Endothelial cell of umbilical vein (primary cell): Measurements from ENCODE around the gene ITGA1. TPM values are rescaled to one million over a fixed set of nuclear protein-coding genes. Genes with fewer than 3 reads are reported as not detected.

Experiments
- BruUV-seq: library from RNA; stranded (reverse); fragments of 400-500 nt; replicated peaks from 2 replicates; lab custom pipeline; 2021; lab: Mats Ljungman, UMichigan
- CTCF ChIA-PET: fragments of 300-600, 350-600 bp; sonication (Branson Sonifier 250); formaldehyde crosslinking; loops from one replicate; lab custom pipeline; 2021; ENCODE audit warnings: antibody characterized with exemption, inconsistent platforms; lab: Charles Lee
- POLR2A ChIA-PET: fragments of 300-600, 350-600 bp; sonication (Branson Sonifier 250); formaldehyde crosslinking; loops from one replicate; lab custom pipeline; 2021; ENCODE audit warnings: antibody characterized with exemption, inconsistent platforms; lab: Charles Lee
- DNase-seq: peaks from one replicate; pipeline ENCODE4 v3.0.0-alpha.2; 2011; ENCODE audit warnings: low read depth, low spot score
- FAIRE-seq: peaks from 2 replicates; lab custom pipeline; 2011; peaks lifted over from hg19 to GRCh38; lab: Jason Lieb, UNC
- H2AFZ ChIP-seq: 2 replicates; pipeline ENCODE4 v1.6.0; 2012; ENCODE audit warnings: low read depth, low read length, control low read depth, inconsistent platforms
- H3K27ac ChIP-seq: 2 replicates; pipeline ENCODE4 v1.5.1; 2011; ENCODE audit warnings: low read depth, mild to moderate bottlenecking, control low read depth, low read length, moderate library complexity; ENCODE audit not compliant: insufficient read depth
- H3K27me3 ChIP-seq, 2 experiments: 2 replicates each; pipeline versions ENCODE4 v1.6.0 to v1.6.1; 2011; ENCODE audit warnings: low read length in 2 of 2, mixed read lengths in 1 of 2; ENCODE audit not compliant: control insufficient read depth in 2 of 2, insufficient read depth in 2 of 2
- H3K36me3 ChIP-seq, 2 experiments: 2 replicates in 1 of 2; 3 replicates in 1 of 2; pipeline ENCODE4 v1.5.1; 2011; ENCODE audit warnings: low read length in 2 of 2, mild to moderate bottlenecking in 1 of 2, moderate library complexity in 1 of 2; ENCODE audit not compliant: control insufficient read depth in 2 of 2, insufficient read depth in 2 of 2; ENCODE audit errors: extremely low read depth in 1 of 2
- H3K4me1 ChIP-seq: 3 replicates; pipeline ENCODE4 v1.5.1; 2011; ENCODE audit warnings: mild to moderate bottlenecking, low read length; ENCODE audit not compliant: control insufficient read depth, insufficient read depth; ENCODE audit errors: extremely low read depth
- H3K4me2 ChIP-seq: 2 replicates; pipeline ENCODE4 v1.6.1; 2011; ENCODE audit warnings: low read length, control low read depth, mixed read lengths; ENCODE audit not compliant: insufficient read depth
- H3K4me3 ChIP-seq, 3 experiments: fragments of 200-600 bp in 1 of 3; sonication (generic), shearing (Covaris generic) in 1 of 3; replicated peaks in 1 of 3; 2 replicates each; pipeline ENCODE4 v1.5.1; 2011 to 2016; ENCODE audit warnings: control low read depth in 3 of 3, low read length in 3 of 3, mild to moderate bottlenecking in 2 of 3, inconsistent platforms in 1 of 3, low read depth in 1 of 3, moderate library complexity in 1 of 3; ENCODE audit not compliant: insufficient read depth in 1 of 3
- H3K79me2 ChIP-seq: 2 replicates; pipeline ENCODE4 v1.6.0; 2012; ENCODE audit warnings: low read length, inconsistent platforms; ENCODE audit not compliant: control insufficient read depth, insufficient read depth
- H3K9ac ChIP-seq: replicated peaks from 2 replicates; pipeline ENCODE3; 2011; ENCODE audit warnings: low read length, control low read depth; ENCODE audit not compliant: insufficient read depth; ENCODE audit errors: extremely low read depth
- H3K9me1 ChIP-seq: replicated peaks from 3 replicates; pipeline ENCODE4 v1.6.0; 2011; ENCODE audit warnings: mild to moderate bottlenecking, low read length; ENCODE audit not compliant: control insufficient read depth, insufficient read depth; ENCODE audit errors: extremely low read depth
- H3K9me3 ChIP-seq: replicated peaks from 2 replicates; pipeline ENCODE4 v1.5.1; 2012; ENCODE audit warnings: low read length, inconsistent platforms; ENCODE audit not compliant: control insufficient read depth, insufficient read depth
- H4K20me1 ChIP-seq: replicated peaks from 2 replicates; pipeline ENCODE3; 2011; ENCODE audit warnings: mild to moderate bottlenecking, low read length; ENCODE audit not compliant: control insufficient read depth, insufficient read depth; ENCODE audit errors: extremely low read depth
- EZH2 ChIP-seq: IDR thresholded peaks from 2 replicates; pipeline ENCODE4 v1.6.1; 2012; ENCODE audit warnings: borderline replicate concordance, low read depth, mild to moderate bottlenecking, moderate library complexity, low read length, inconsistent platforms; ENCODE audit not compliant: severe bottlenecking
- GATA2 ChIP-seq: IDR thresholded peaks from 2 replicates; pipeline ENCODE4 v1.7.0; 2011; ENCODE audit warnings: low read depth, mild to moderate bottlenecking, moderate library complexity, mixed read lengths, low read length; ENCODE audit not compliant: insufficient read length, insufficient read depth
- JUN ChIP-seq: IDR thresholded peaks from 2 replicates; pipeline ENCODE4 v1.6.1; 2011; ENCODE audit warnings: borderline replicate concordance, low read depth; ENCODE audit not compliant: insufficient read length, insufficient read depth
- MAX ChIP-seq: IDR thresholded peaks from 2 replicates; pipeline ENCODE4 v1.6.1; 2011; ENCODE audit not compliant: insufficient read depth, insufficient read length
- MYC ChIP-seq: IDR thresholded peaks from one replicate; pipeline ENCODE4 v1.6.1; 2011; ENCODE audit warnings: mild to moderate bottlenecking, low read depth, low read length
- POLR2A ChIP-seq: IDR thresholded peaks from 2 replicates; pipeline ENCODE4 v1.6.1; 2012; ENCODE audit warnings: low read depth, mild to moderate bottlenecking, control low read depth, low read length
- POLR2AphosphoS5 ChIP-seq: IDR thresholded peaks from 2 replicates; pipeline ENCODE4 v1.6.1; 2012; ENCODE audit warnings: low read depth, mild to moderate bottlenecking, control low read depth, low read length, moderate library complexity; ENCODE audit not compliant: insufficient read depth
- dilution Hi-C: fragments of 300-500 bp; cut with MboI; formaldehyde crosslinking; loops from one replicate; pipeline ENCODE4 v1.15.0; 2019; ENCODE audit warnings: low sequenced_read_pairs; ENCODE audit not compliant: extremely low pct_ligation_motif_present
- intact Hi-C: fragments of 100-400 bp; cut with micrococcal nuclease; formaldehyde crosslinking; loops from one replicate; pipeline ENCODE4 v1.10.0; 2022
- polyA plus RNA-seq, 4 experiments: library from polyadenylated mRNA; depleted of rRNA in 3 of 4; stranded (reverse) in 3 of 4; unstranded in 1 of 4; fragments of >200 nt; gene quantifications; 2 replicates each; pipeline versions ENCODE4 v1.2.1 to v1.2.3, GENCODE V29; 2011 to 2012; ENCODE audit warnings: missing spikeins in 1 of 4
- total RNA-seq: library from RNA; stranded (reverse); gene quantifications from 2 replicates; pipeline ENCODE4 v1.2.3, GENCODE V29; 2021

Gene ITGA1
- total and polyA plus RNA-seq, 2 donors (not counting 3 experiments of a cell fraction or from before 2014, with no cell fraction given), result 0.65 to 1.9 TPM

- dilution Hi-C loops (no loop called here), intact Hi-C loops (no loop called here)
- no peaks in the 10 kb centered on the region for H3K9me1 ChIP-seq
- H3K4me3 ChIP-seq, result no peak overlapping the region
- POLR2A ChIA-PET, result no interaction called here
- no peak overlapping the region for H3K9ac ChIP-seq
- H2AFZ ChIP-seq, result no peak overlapping the region
- FAIRE-seq (no peak), DNase-seq (no peak)
- CTCF ChIA-PET, result no interaction called here
- H3K27ac ChIP-seq, result no peak overlapping the region
- H3K9me3 ChIP-seq, result no peaks in the 10 kb centered on the region
- no peak for TF ChIP-seq JUN
- TF ChIP-seq MAX, result no peak
- TF ChIP-seq GATA2, result no peak
- TF ChIP-seq EZH2, result no peak
- TF ChIP-seq MYC, result no peak
- no peak for TF ChIP-seq POLR2AphosphoS5
- TF ChIP-seq POLR2A, result no peak
- no peak overlapping the region for H3K4me2 ChIP-seq
- BruUV-seq, result no TSS peak
- no peaks in the 10 kb centered on the region for H3K36me3 ChIP-seq
- no peaks in the 10 kb centered on the region for H4K20me1 ChIP-seq
- no peaks in the 10 kb centered on the region for H3K79me2 ChIP-seq
- H3K27me3 ChIP-seq, result no peaks in the 10 kb centered on the region
- H3K4me1 ChIP-seq, result no peaks in the 10 kb centered on the region
Measured at GRCh38 chr5:52760695-52761366, 26.9 kb upstream of the ITGA1 start.

GRCh38 chr5:52767217-52767743, 20.4 kb upstream of the ITGA1 start:
- Histone ChIP-seq H3K79me2 (no peaks in the 10 kb centered on the region), H3K9me3 (no peaks in the 10 kb centered on the region), H4K20me1 (no peaks in the 10 kb centered on the region), H3K27ac (no peak overlapping the region), H2AFZ (no peak overlapping the region), H3K9me1 (no peaks in the 10 kb centered on the region), H3K4me2 (no peak overlapping the region), H3K27me3 (no peaks in the 10 kb centered on the region), H3K36me3 (no peaks in the 10 kb centered on the region), H3K4me3 (no peak overlapping the region), H3K9ac (no peak overlapping the region), H3K4me1 (no peaks in the 10 kb centered on the region)
- DNase-seq (no peak), FAIRE-seq (no peak)
- CTCF ChIA-PET, result interaction anchor here (1.4 to 1.9 kb wide), 5 partner anchors 8 to 148 kb away, joined by 3 to 6 read pairs (median 6); partner anchors contain the start of genes ITGA1 and PELO
- dilution Hi-C loops (no loop called here), intact Hi-C loops (no loop called here)
- TF ChIP-seq POLR2AphosphoS5, result no peak
- POLR2A ChIA-PET, result no interaction called here
- no TSS peak for BruUV-seq
